ENCODE results near the gene LRRC2.
A peak's percentile ranks its signal among the peaks of the same experiment; 100 is the strongest.
"Not testable (repeated sequence)": the region's sequence is repeated elsewhere in the genome, so short reads cannot be mapped to it uniquely, and the experiment has no call there.

Gene LRRC2, protein sequence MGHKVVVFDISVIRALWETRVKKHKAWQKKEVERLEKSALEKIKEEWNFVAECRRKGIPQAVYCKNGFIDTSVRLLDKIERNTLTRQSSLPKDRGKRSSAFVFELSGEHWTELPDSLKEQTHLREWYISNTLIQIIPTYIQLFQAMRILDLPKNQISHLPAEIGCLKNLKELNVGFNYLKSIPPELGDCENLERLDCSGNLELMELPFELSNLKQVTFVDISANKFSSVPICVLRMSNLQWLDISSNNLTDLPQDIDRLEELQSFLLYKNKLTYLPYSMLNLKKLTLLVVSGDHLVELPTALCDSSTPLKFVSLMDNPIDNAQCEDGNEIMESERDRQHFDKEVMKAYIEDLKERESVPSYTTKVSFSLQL

GRCh38 chr3:46566040-46566641 lies at the start of gene LRRC2:
TSS of gene LRRC2 (minus strand) at chr3:46566302. CDS start at chr3:46551591, 14,711 bp downstream.
- peak; percentile 79 for DNase-seq

- DNase-seq: no peak
Observed at GRCh38 chr3:46615050-46615775, 49.1 kb upstream of the LRRC2 start.

- DNase-seq: no peak
Observed at GRCh38 chr3:46614431-46614830, 48.3 kb upstream of the LRRC2 start.

DNA sequence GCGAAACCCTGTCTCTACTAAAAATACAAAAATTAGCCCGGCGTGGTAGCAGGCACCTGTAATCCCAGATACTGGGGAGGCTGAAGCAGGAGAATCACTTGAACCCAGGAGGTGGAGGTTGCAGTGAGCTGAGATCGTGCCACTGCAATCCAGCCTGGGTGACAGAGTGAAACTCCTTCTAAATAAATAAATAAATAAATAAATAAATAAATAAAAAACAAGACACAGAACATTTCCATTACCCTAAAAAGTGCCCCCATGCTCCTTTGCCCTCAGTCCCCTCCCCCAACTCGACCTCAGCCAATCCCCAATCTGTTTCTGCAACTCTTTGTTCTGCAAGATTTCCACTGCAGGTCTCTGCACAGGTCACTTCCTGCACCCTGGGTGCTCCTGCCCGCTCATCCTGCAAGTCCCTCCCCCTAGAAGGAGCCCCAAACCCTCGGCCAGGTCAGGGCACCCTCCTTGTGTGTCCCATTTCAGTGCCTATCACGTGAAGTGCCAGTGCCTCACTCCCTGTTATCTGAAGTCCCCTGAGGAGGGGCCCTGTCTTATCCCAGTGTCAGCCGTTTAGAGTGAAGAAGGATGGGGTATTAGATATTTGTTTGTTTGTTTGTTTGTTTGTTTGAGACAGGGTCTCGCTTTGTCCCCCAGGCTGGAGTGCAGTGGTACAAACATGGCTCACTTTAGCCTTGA lies 47.4 kb upstream of the LRRC2 start:
- DNase-seq: no peak

DNA sequence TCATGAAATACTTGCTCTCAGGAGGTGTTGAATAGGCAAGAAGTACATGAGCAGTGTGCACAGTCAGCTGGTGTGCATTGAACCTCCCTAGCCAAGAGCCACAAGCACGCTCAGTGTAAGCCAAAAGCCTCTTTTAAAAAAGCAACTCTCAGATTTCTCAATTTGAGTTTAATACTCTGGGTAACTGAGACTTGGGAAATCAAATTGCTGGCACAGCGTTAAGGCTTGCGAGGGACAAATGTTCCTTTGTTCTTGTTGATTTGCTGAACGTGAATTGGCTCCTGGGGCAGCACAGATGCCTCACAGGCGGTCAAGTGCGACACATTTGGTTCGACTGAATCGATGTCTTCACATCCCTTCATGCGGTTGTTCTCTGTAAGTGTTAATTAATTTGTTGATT lies 46.2 kb upstream of the LRRC2 start, which contains the start of gene FAM240A:
TSS of gene FAM240A (plus strand) at position 202 of the 400 bp plus-strand sequence. CDS start at position 361, 159 bp downstream.
- no peak for DNase-seq

GRCh38 chr3:46609944-46610722 lies 44.0 kb upstream of the LRRC2 start:
- no peak for DNase-seq

GRCh38 chr3:46609212-46609721 lies 43.2 kb upstream of the LRRC2 start:
- no peak for DNase-seq

DNA sequence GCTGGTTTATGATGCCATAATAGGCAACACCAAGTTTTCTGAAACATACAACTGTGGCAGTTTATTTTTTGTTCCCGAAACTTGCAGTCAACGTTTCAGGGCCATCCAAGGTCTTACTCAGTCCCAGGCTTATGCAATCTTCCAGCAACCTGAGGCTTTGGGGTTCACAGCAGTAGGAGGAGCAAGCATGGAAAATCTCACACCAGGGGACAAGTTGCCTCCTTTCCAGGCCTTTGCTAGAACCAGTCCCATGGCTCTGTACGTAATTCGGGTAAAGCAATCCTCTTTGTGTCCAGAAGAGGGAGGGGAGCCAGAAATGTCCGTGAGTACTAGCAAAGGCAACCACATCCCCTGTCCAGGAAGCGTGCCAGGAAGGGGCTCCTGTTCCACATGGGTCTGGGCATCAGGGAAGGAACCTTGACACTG lies 41.5 kb upstream of the LRRC2 start:
- peak; percentile 73 for DNase-seq

DNA sequence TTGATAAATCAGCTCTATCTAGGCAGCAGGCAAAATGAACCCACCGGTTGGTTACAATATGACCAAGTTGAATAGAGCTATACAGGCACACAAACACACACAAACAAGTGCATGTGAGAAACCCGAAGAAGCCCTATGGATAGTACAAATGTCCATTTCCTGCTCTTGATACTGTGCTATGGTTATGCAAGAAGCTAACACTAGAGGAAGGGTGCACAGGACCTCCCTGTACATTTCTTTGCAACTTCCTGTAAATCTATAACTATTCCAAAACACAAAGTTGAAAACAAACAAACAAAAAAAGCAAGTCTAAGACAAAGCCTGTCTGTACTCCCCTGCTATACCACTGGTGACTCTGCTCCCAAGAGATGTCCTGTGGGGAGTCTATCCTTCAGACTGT lies 38.0 kb upstream of the LRRC2 start:
- DNase-seq: no peak

- DNase-seq: no peak
Observed at GRCh38 chr3:46603446-46604046, 37.4 kb upstream of the LRRC2 start.

DNA sequence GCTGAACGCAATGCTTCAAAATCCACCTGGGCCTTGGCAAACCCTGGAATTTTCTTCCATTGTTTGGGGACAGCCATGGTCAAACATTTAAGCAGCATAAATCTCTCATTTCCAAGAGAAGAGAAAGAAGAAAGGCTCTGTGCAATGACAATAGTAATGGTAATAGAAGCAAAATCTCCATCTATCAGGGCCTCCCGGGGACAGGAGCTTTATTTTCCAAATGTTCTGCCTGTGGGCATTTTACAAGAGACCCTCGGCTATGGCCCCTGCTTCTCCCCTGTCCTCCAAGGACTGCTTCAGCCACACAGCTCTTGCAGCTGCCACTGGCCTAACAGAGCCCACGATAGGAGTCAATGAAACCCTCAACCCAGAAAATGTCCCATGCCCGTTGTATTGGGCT lies 33.5 kb upstream of the LRRC2 start:
- no peak for DNase-seq

DNA sequence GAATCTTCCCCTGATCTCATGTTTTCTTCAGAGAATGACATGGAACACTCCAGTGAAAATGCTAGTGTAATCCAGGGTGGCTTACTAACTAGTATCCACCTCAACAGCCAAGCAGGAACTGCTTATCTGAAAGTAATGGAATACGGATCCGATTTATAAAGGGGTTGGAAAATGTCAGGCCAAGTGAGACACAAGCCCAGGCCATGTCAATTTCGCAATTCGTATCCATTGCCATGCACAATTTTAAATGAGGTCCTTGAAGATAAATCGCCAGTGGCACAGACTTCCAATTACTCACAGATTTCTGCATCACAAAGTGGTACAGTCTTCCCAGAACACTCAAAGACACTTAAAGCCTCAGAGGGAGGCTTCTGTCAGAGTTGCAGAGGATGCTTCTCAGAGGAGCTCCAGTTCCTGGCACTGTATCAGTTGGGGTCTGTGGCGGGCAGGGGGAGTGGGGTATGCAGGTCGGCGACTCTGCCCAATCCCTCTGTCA lies 29.8 kb upstream of the LRRC2 start:
- no peak for DNase-seq

DNA sequence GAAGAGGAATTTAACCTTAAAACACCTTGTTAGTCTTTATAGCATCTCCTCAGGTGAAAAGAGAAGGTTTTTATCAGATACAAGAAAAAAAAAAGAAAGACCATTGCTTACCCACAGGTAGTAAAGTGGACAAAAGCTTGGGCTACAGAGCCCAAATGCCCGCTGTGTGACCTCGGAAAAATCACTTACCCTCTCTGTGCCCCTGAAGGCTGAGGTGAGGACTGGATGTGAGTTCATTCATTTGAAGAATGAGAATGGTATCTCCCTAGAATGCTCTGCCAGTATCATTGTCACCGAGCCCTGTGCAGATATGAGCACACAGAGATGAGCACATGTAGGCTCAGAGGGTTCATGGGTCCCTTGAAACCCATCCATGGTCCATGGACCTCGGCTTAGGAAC lies 28.6 kb upstream of the LRRC2 start:
- DNase-seq: no peak

GRCh38 chr3:46593979-46594378 lies 27.9 kb upstream of the LRRC2 start:
- DNase-seq: no peak

DNA sequence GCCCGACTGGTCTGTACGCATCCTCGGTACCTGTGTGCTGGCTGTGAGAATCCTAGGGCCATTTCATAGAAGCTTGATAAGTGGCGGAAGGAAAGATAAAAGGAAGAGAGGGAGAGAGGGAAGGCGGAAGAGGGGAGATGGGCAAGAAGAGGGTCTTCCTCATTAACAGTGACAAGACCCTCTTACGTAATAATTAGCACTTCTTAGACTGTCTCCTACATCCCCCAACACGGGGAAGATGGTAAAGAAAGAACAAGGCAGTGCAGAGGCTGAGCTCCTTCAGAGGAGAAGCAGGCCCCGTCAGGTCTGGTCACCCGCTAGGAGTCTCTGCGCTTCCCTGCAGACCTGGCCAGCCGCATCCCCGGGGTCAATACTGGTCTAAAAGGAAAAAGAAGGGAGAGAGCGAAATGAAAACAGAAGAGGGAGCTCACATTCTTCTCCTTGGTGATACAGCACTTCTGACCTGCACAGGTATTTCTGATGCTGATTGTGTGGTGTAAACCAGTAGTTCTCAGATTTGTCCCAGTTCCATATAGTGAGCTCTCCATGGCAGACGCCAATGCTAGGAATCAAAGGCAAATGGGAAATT lies 27.3 kb upstream of the LRRC2 start:
- DNase-seq: no peak

- DNase-seq: not testable (repeated sequence)
Observed at GRCh38 chr3:46587268-46587667, 21.2 kb upstream of the LRRC2 start.

DNA sequence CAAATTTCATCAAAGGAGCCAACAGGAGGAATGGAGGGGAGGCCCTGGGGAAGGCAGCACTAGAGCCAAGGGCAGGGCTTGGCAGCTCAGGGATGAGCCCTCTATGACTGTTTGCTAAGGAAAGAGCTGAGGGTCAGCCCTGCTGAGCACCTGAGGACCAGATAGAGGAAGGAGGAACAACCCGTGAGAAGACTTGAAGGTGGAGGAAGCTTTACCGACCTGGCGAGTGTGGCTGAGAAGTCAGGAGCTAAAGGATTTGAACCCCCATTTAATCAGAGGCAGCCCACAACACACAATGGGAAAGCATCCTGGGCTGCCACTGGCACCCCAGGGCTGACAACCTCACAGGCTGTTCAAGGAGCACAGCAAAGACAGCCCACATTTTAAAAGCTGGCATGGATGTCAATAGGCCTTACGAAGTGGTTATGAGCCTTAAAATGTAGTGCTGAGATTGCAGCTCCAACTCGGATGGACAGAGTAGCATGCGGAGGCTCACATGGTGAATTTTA lies 20.7 kb upstream of the LRRC2 start:
- no peak for DNase-seq

GRCh38 chr3:46585799-46586693 lies 19.9 kb upstream of the LRRC2 start:
- DNase-seq: no peak

DNA sequence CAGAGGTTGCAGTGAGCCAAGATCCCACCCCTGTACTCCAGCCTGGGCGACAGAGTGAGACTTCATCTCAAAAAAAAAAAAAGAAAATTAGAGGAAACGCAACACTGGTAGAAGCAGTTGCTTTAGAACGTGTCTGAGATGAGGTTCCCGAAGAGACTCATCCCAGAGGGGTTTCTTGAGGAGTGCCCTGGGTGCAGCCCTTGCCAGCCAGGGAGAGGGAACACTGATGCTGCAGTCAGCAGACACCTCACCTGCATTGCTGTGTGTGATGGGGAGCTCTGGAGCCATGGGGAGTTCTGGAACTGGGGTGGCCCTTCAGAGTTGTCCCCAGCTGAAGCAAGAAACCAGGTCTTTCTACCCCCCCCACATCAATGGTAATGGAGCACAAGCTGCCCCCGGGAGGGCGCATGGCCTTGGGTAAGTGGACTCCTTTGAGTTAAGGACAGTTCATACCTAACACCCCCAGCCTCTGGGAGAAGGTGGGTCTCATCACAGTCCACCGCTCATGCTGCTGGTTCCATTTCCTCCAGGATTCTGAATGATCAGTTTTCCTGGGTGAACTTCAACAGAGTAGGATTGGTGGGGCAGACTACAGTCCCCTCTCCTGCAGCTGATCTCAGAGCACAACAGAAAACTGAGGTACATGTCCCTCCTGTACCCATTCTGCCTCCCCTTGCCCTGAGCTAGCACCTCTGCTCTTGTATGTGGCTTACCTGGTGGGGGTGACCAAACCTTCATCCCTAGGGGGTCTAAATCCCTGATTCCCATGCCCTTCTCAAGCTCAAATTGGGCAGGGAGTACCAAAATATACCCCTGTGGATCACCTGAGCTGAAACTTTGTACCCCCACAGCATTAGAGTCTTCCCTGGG lies 18.7 kb upstream of the LRRC2 start:
- no peak for DNase-seq

Measured in islet precursor cell (in vitro differentiated cells).